ENCODE data around the gene KIAA0513. TPM values are rescaled to one million over a fixed set of nuclear protein-coding genes. Genes with fewer than 3 reads are reported as not detected.

The KIAA0513 gene
- polyA plus RNA-seq, 1 donor (not counting 4 experiments of a cell fraction or from before 2014, with no cell fraction given) = 3.3 TPM

DNA sequence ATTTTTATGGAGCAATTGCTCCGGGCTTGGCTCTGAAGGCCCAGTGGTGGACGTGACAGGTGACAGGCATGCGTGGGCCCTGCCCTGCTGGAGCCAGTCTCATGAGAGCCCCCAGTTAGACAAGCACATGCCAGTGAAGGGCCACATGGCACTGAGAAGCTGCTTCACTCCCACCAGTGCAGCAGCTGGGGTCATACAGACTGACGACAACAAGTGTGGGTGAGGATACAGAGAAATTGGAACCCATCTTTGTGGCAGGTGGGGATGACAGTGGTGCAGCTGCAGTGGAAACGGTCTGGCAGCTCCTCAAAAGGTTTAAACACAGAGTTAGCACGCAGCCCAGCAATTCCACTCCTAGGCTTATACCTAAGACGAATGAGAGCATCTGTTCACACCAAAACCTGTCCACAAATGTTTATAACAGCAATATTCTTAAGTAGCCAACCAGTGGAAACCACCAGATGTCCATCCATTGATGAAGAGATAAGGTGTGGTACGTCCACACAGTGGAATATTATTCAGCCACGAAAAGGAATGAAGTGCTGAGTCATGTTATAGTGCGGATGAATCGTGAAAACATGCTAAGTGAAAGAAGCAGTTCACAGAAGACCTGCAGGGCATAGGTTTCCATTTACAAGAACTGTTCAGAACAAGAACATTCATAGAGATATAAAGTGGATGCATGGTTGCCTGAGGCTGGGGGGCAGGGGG, 97.2 kb downstream of the KIAA0513 start:
- no peaks in the 10 kb centered on the region for H3K36me3 ChIP-seq (ENCODE audit: control insufficient read depth in 2 of 2, extremely low read depth in 1 of 2, insufficient read depth in 2 of 2, low read length in 2 of 2)
- DNase-seq (ENCODE audit: low read depth, low spot score) (no peak), FAIRE-seq (no peak)
- dilution Hi-C loops (cut with MboI; ENCODE audit: extremely low pct_ligation_motif_present, low sequenced_read_pairs) = no loop called here
- H3K9me1 ChIP-seq (ENCODE audit: control insufficient read depth, extremely low read depth, insufficient read depth, low read length) = no peaks in the 10 kb centered on the region
- peaks cover 3% of the 10 kb centered on the region for H3K4me1 ChIP-seq (ENCODE audit: control insufficient read depth, extremely low read depth, insufficient read depth, low read length)
- TF ChIP-seq, protein P1, sequence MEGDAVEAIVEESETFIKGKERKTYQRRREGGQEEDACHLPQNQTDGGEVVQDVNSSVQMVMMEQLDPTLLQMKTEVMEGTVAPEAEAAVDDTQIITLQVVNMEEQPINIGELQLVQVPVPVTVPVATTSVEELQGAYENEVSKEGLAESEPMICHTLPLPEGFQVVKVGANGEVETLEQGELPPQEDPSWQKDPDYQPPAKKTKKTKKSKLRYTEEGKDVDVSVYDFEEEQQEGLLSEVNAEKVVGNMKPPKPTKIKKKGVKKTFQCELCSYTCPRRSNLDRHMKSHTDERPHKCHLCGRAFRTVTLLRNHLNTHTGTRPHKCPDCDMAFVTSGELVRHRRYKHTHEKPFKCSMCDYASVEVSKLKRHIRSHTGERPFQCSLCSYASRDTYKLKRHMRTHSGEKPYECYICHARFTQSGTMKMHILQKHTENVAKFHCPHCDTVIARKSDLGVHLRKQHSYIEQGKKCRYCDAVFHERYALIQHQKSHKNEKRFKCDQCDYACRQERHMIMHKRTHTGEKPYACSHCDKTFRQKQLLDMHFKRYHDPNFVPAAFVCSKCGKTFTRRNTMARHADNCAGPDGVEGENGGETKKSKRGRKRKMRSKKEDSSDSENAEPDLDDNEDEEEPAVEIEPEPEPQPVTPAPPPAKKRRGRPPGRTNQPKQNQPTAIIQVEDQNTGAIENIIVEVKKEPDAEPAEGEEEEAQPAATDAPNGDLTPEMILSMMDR (optimal IDR thresholded peaks at IDR 0.05 in 1 of 3, IDR thresholded peaks at IDR 0.05 in 1 of 3, conservative IDR thresholded peaks at IDR 0.05 in 1 of 3; ENCODE audit: extremely low read depth in 1 of 3, insufficient read depth in 2 of 3, low read length in 3 of 3) = no peak
- no peak for TF ChIP-seq EZH2 (IDR thresholded peaks at IDR 0.05; ENCODE audit: low read length)
- H3K9ac ChIP-seq (ENCODE audit: control insufficient read depth, extremely low read depth, insufficient read depth, low read length) = no peak overlapping the region
- no peak overlapping the region for H3K4me3 ChIP-seq (ENCODE audit: control insufficient read depth in 2 of 3, extremely low read depth in 1 of 3, insufficient read depth in 2 of 3, low read depth in 1 of 3, low read length in 3 of 3)
- H3K79me2 ChIP-seq (ENCODE audit: control insufficient read depth, insufficient read depth, low read length) = no peaks in the 10 kb centered on the region
- no peak overlapping the region for H3K27ac ChIP-seq (ENCODE audit: control insufficient read depth, insufficient read depth, low read length)
- peaks cover 8% of the 10 kb centered on the region for H3K27me3 ChIP-seq (ENCODE audit: control insufficient read depth, extremely low read depth, insufficient read depth, low read length)
- H4K20me1 ChIP-seq (ENCODE audit: control insufficient read depth, extremely low read depth, insufficient read depth, low read length) = no peaks in the 10 kb centered on the region
- H3K4me2 ChIP-seq (ENCODE audit: control insufficient read depth, extremely low read depth, insufficient read depth, low read depth, low read length) = no peak overlapping the region
- H3K9me3 ChIP-seq (ENCODE audit: control insufficient read depth, low read depth, low read length) = no peaks in the 10 kb centered on the region
- H2AFZ ChIP-seq (ENCODE audit: control insufficient read depth, low read length) = no peak overlapping the region

DNA sequence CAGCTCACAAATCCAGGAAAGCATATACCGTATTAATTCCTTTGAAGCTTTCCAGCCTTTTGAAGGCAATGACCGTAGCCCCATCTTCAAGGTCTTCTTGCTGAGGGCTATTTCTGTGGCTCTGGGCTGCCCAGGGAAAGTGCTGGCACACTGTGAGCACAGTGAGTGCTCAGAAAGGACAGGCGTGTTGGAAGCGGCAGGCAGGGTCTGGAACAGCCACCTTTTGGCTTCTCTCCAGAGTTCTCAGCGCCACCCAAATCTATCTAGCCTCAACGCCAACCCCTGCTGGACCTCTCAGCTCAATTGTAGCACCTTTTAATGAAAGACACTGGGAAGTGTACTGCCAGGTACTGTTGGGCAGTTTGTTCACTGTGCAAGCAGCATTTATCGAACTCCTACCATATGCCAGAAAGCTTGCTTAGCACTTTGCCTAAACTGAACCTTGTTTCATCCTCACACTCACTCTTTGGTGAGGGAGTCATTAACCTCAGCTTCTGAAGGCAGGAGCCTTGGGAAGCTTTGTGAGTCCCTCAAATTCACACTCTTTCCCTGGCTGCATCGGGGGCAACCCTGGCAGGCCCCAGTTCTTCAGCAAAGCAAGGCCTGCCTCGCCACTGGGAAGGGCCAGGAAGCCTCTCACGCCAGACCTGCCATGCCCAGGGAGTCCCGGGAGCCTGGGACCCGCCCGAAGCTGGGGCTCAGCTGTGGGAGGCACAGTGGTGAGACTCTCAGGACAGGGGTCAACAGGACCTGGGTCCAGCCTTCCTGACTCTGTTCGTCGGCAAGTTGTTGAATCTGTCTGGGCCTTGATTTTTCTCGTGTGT, 98.2 kb downstream of the KIAA0513 start:
- dilution Hi-C loops (cut with MboI; ENCODE audit: extremely low pct_ligation_motif_present, low sequenced_read_pairs) = no loop called here
- no peak for TF ChIP-seq EZH2 (IDR thresholded peaks at IDR 0.05; ENCODE audit: low read length)
- TF ChIP-seq, protein P1 (optimal IDR thresholded peaks at IDR 0.05 in 1 of 3, IDR thresholded peaks at IDR 0.05 in 1 of 3, conservative IDR thresholded peaks at IDR 0.05 in 1 of 3; ENCODE audit: extremely low read depth in 1 of 3, insufficient read depth in 2 of 3, low read length in 3 of 3) = no peak
- no peaks in the 10 kb centered on the region for H4K20me1 ChIP-seq (ENCODE audit: control insufficient read depth, extremely low read depth, insufficient read depth, low read length)

More for the DNA sequence above, 98.2 kb downstream of the KIAA0513 start:
- H3K4me1 ChIP-seq (ENCODE audit: control insufficient read depth, extremely low read depth, insufficient read depth, low read length) = peaks cover 3% of the 10 kb centered on the region
- H2AFZ ChIP-seq (ENCODE audit: control insufficient read depth, low read length) = no peak overlapping the region
- no peak overlapping the region for H3K9ac ChIP-seq (ENCODE audit: control insufficient read depth, extremely low read depth, insufficient read depth, low read length)
- H3K4me2 ChIP-seq (ENCODE audit: control insufficient read depth, extremely low read depth, insufficient read depth, low read depth, low read length) = no peak overlapping the region
- H3K9me1 ChIP-seq (ENCODE audit: control insufficient read depth, extremely low read depth, insufficient read depth, low read length) = no peaks in the 10 kb centered on the region
- DNase-seq (ENCODE audit: low read depth, low spot score) (no peak), FAIRE-seq (no peak)
- no peak overlapping the region for H3K4me3 ChIP-seq (ENCODE audit: control insufficient read depth in 2 of 3, extremely low read depth in 1 of 3, insufficient read depth in 2 of 3, low read depth in 1 of 3, low read length in 3 of 3)
- H3K36me3 ChIP-seq (ENCODE audit: control insufficient read depth in 2 of 2, extremely low read depth in 1 of 2, insufficient read depth in 2 of 2, low read length in 2 of 2) = no peaks in the 10 kb centered on the region
- H3K27ac ChIP-seq (ENCODE audit: control insufficient read depth, insufficient read depth, low read length) = no peak overlapping the region
- H3K9me3 ChIP-seq (ENCODE audit: control insufficient read depth, low read depth, low read length) = no peaks in the 10 kb centered on the region
- peaks cover 8% of the 10 kb centered on the region for H3K27me3 ChIP-seq (ENCODE audit: control insufficient read depth, extremely low read depth, insufficient read depth, low read length)
- no peaks in the 10 kb centered on the region for H3K79me2 ChIP-seq (ENCODE audit: control insufficient read depth, insufficient read depth, low read length)
